Trophoblast cell (in vitro differentiated cells and primary cell): ENCODE results near the gene CARF.

Experiments used
- DNase-seq, 2 donors: peaks; one replicate each; pipeline ENCODE4 v3.0.0-alpha.2; 2016
- H2AFZ ChIP-seq: 2 replicates; pipeline ENCODE4 v1.6.1; 2013; ENCODE audit warnings: low read length, moderate library complexity, mild to moderate bottlenecking; ENCODE audit not compliant: insufficient read depth, poor library complexity
- H2AK5ac ChIP-seq: 2 replicates; pipeline ENCODE4 v1.6.1; 2013; ENCODE audit warnings: mild to moderate bottlenecking, low read length
- H2BK120ac ChIP-seq: 2 replicates; pipeline ENCODE4 v1.6.1; 2013; ENCODE audit warnings: low read length, mild to moderate bottlenecking, moderate library complexity; ENCODE audit not compliant: insufficient read depth, poor library complexity
- H2BK12ac ChIP-seq: 2 replicates; pipeline ENCODE4 v1.6.1; 2013; ENCODE audit warnings: mild to moderate bottlenecking, low read length, moderate library complexity
- H2BK5ac ChIP-seq: 2 replicates; pipeline ENCODE4 v1.6.1; 2013; ENCODE audit warnings: low read length, low read depth, moderate library complexity, mild to moderate bottlenecking; ENCODE audit not compliant: poor library complexity
- H3K14ac ChIP-seq: 2 replicates; pipeline ENCODE4 v1.6.1; 2013; ENCODE audit warnings: mild to moderate bottlenecking, low read length
- H3K18ac ChIP-seq: 2 replicates; pipeline ENCODE4 v1.6.1; 2013; ENCODE audit warnings: mild to moderate bottlenecking, low read length
- H3K23ac ChIP-seq: 2 replicates; pipeline ENCODE4 v1.6.1; 2013; ENCODE audit warnings: low read length
- H3K27ac ChIP-seq: 2 replicates; pipeline ENCODE4 v1.5.1; 2013; ENCODE audit warnings: low read depth, mild to moderate bottlenecking, inconsistent platforms, low read length, moderate library complexity
- H3K27me3 ChIP-seq: 2 replicates; pipeline ENCODE4 v1.6.1; 2013; ENCODE audit warnings: inconsistent platforms, mild to moderate bottlenecking, low read length, moderate library complexity; ENCODE audit not compliant: insufficient read depth
- H3K36me3 ChIP-seq, 2 experiments: 1 replicate in 1 of 2; 2 replicates in 1 of 2; pipeline ENCODE4 v1.6.1; 2013; ENCODE audit warnings: low read length in 2 of 2, mild to moderate bottlenecking in 2 of 2, moderate library complexity in 1 of 2; ENCODE audit not compliant: insufficient read depth in 2 of 2, control insufficient read depth in 1 of 2
- H3K4ac ChIP-seq: 2 replicates; pipeline ENCODE4 v1.6.1; 2013; ENCODE audit warnings: low read depth, mild to moderate bottlenecking, low read length, moderate library complexity
- H3K4me1 ChIP-seq, 2 experiments: 1 replicate in 1 of 2; 2 replicates in 1 of 2; pipeline ENCODE4 v1.6.1; 2013; ENCODE audit warnings: low read length in 2 of 2, mild to moderate bottlenecking in 2 of 2, moderate library complexity in 1 of 2; ENCODE audit not compliant: insufficient read depth in 2 of 2, control insufficient read depth in 1 of 2
- H3K4me2 ChIP-seq: 2 replicates; pipeline ENCODE4 v1.6.1; 2013; ENCODE audit warnings: inconsistent platforms, mild to moderate bottlenecking, low read length, moderate library complexity
- H3K4me3 ChIP-seq: 2 replicates; pipeline ENCODE4 v1.5.1; 2013; ENCODE audit warnings: mild to moderate bottlenecking, low read depth, low read length, inconsistent platforms
- H3K79me1 ChIP-seq: one replicate; pipeline ENCODE4 v1.6.1; 2013; ENCODE audit warnings: low read length
- H3K79me2 ChIP-seq: 2 replicates; pipeline ENCODE4 v1.6.1; 2013; ENCODE audit warnings: low read length, mild to moderate bottlenecking; ENCODE audit not compliant: control insufficient read depth, insufficient read depth, poor library complexity
- H3K9ac ChIP-seq: 2 replicates; pipeline ENCODE4 v1.6.1; 2013; ENCODE audit warnings: mild to moderate bottlenecking, low read length
- H3K9me3 ChIP-seq: 2 replicates; pipeline ENCODE4 v1.6.1; 2013; ENCODE audit warnings: low read depth, mild to moderate bottlenecking, control low read depth, inconsistent platforms, low read length; ENCODE audit not compliant: insufficient read depth
- H4K12ac ChIP-seq: 2 replicates; pipeline ENCODE4 v1.6.1; 2013; ENCODE audit warnings: low read depth, mild to moderate bottlenecking, low read length, moderate library complexity
- H4K8ac ChIP-seq: 2 replicates; pipeline ENCODE4 v1.6.1; 2013; ENCODE audit warnings: low read depth, mild to moderate bottlenecking, low read length, moderate library complexity
- H4K91ac ChIP-seq: one replicate; pipeline ENCODE4 v1.6.1; 2013; ENCODE audit warnings: low read depth, mild to moderate bottlenecking, low read length, moderate library complexity
- WGBS: extraction: QIAGEN DNeasy Blood & Tissue Kit; methylation state at CpG from one replicate; pipeline ENCODE4 v1.1.7; 2013; ENCODE audit warnings: missing lambda C conversion rate; ENCODE audit not compliant: insufficient read length, insufficient coverage; ENCODE audit errors: extremely low coverage; 5-methylcytosine and 5-hydroxymethylcytosine counted together

The CARF gene

GRCh38 chr2:203018181-203018580 lies 106.1 kb downstream of the CARF start:
- Histone ChIP-seq H3K79me1 (peaks cover 6% of the 10 kb centered on the region), H3K14ac (no peak overlapping the region), H2BK120ac (no peak overlapping the region), H3K4me2 (no peak overlapping the region), H3K18ac (no peak overlapping the region), H3K4me1 (peaks cover 0 to 4% of the 10 kb centered on the region in 2 experiments), H3K4ac (no peak overlapping the region), H3K79me2 (peaks cover 4% of the 10 kb centered on the region), H3K27me3 (no peaks in the 10 kb centered on the region), H2AFZ (no peak overlapping the region), H4K8ac (no peak overlapping the region), H3K23ac (no peak overlapping the region), H3K27ac (no peak overlapping the region), H3K9me3 (no peaks in the 10 kb centered on the region), H2BK5ac (no peak overlapping the region), H2AK5ac (no peak overlapping the region), H3K36me3 (peaks cover 0 to 2% of the 10 kb centered on the region in 2 experiments), H2BK12ac (no peak overlapping the region), H3K9ac (no peak overlapping the region), H4K91ac (no peak overlapping the region), H3K4me3 (no peak overlapping the region), H4K12ac (no peak overlapping the region)
- no peak for DNase-seq
- WGBS = no CpG with 5 or more reads among the region's 1 CpG

- Histone ChIP-seq H3K27me3 (no peaks in the 10 kb centered on the region), H2BK120ac (no peak overlapping the region), H4K8ac (no peak overlapping the region), H3K4me2 (no peak overlapping the region), H4K12ac (no peak overlapping the region), H3K23ac (no peak overlapping the region), H3K27ac (no peak overlapping the region), H3K79me2 (peaks cover 4% of the 10 kb centered on the region), H2AK5ac (no peak overlapping the region), H3K9me3 (no peaks in the 10 kb centered on the region), H3K36me3 (peaks cover 0 to 2% of the 10 kb centered on the region in 2 experiments), H3K9ac (no peak overlapping the region), H2AFZ (no peak overlapping the region), H4K91ac (no peak overlapping the region), H2BK12ac (no peak overlapping the region), H2BK5ac (no peak overlapping the region), H3K4me1 (peaks cover 0 to 4% of the 10 kb centered on the region in 2 experiments), H3K79me1 (peaks cover 6% of the 10 kb centered on the region), H3K14ac (no peak overlapping the region), H3K18ac (no peak overlapping the region), H3K4me3 (no peak overlapping the region), H3K4ac (no peak overlapping the region)
- WGBS = no CpG with 5 or more reads among the region's 2 CpGs
- no peak for DNase-seq
These were observed 107.1 kb downstream of the CARF start for GRCh38 chr2:203019142-203019541.

GRCh38 chr2:203021991-203022390 lies 109.9 kb downstream of the CARF start:
- no peaks in the 10 kb centered on the region for H3K79me2 ChIP-seq
- no peak overlapping the region for H4K91ac ChIP-seq
- no peak overlapping the region for H3K9ac ChIP-seq
- H3K4me2 ChIP-seq = no peak overlapping the region
- no peak overlapping the region for H2BK12ac ChIP-seq
- no peaks in the 10 kb centered on the region for H3K27me3 ChIP-seq
- no peak overlapping the region for H2BK5ac ChIP-seq
- no peak overlapping the region for H3K23ac ChIP-seq
- no peak overlapping the region for H3K14ac ChIP-seq
- no peak overlapping the region for H2AK5ac ChIP-seq
- no peak for DNase-seq
- WGBS = no CpG with 5 or more reads among the region's 4 CpGs
- H3K27ac ChIP-seq = no peak overlapping the region
- H2AFZ ChIP-seq = no peak overlapping the region
- H4K12ac ChIP-seq = no peak overlapping the region
- H3K18ac ChIP-seq = no peak overlapping the region
- H3K4me3 ChIP-seq = no peak overlapping the region
- H3K36me3 ChIP-seq = peaks cover 0 to 2% of the 10 kb centered on the region in 2 experiments
- H3K79me1 ChIP-seq = no peaks in the 10 kb centered on the region
- H4K8ac ChIP-seq = no peak overlapping the region
- no peak overlapping the region for H2BK120ac ChIP-seq
- H3K9me3 ChIP-seq = no peaks in the 10 kb centered on the region
- no peaks in the 10 kb centered on the region for H3K4me1 ChIP-seq
- H3K4ac ChIP-seq = no peak overlapping the region

- no peaks in the 10 kb centered on the region for H3K9me3 ChIP-seq
- H2AFZ ChIP-seq = no peak overlapping the region
- no peaks in the 10 kb centered on the region for H3K27me3 ChIP-seq
- H4K91ac ChIP-seq = no peak overlapping the region
- DNase-seq = no peak
- H3K18ac ChIP-seq = no peak overlapping the region
- H3K4me2 ChIP-seq = no peak overlapping the region
- H3K4ac ChIP-seq = no peak overlapping the region
- H4K12ac ChIP-seq = no peak overlapping the region
- H3K79me1 ChIP-seq = no peaks in the 10 kb centered on the region
- no peaks in the 10 kb centered on the region for H3K79me2 ChIP-seq
- H4K8ac ChIP-seq = no peak overlapping the region
- no peak overlapping the region for H2BK12ac ChIP-seq
- H3K23ac ChIP-seq = no peak overlapping the region
- no peak overlapping the region for H3K4me3 ChIP-seq
- WGBS = no CpG with 5 or more reads among the region's 1 CpG
- H3K9ac ChIP-seq = no peak overlapping the region
- H3K27ac ChIP-seq = no peak overlapping the region
- no peak overlapping the region for H3K14ac ChIP-seq
- H3K36me3 ChIP-seq = peaks cover 0 to 2% of the 10 kb centered on the region in 2 experiments
- H2BK120ac ChIP-seq = no peak overlapping the region
- H2BK5ac ChIP-seq = no peak overlapping the region
- no peaks in the 10 kb centered on the region for H3K4me1 ChIP-seq
- no peak overlapping the region for H2AK5ac ChIP-seq
These were observed 110.7 kb downstream of the CARF start for GRCh38 chr2:203022751-203023150.
